GDM1 (cell line): ENCODE data around the gene VPS13A.

Source experiments
- DNase-seq: peaks from one replicate; lab custom pipeline; 2025; lab: John Stamatoyannopoulos, UW

VPS13A gene

GRCh38 chr9:77177143-77177893 lies at the start of gene VPS13A:
Gene VPS13A, plus strand, starts transcription at chr9:77177534. Its CDS starts 171 bp downstream, at chr9:77177705.
- peak; percentile 95 for DNase-seq

GRCh38 chr9:77128125-77128789 lies 49.1 kb upstream of the VPS13A start:
- no peak for DNase-seq

DNA sequence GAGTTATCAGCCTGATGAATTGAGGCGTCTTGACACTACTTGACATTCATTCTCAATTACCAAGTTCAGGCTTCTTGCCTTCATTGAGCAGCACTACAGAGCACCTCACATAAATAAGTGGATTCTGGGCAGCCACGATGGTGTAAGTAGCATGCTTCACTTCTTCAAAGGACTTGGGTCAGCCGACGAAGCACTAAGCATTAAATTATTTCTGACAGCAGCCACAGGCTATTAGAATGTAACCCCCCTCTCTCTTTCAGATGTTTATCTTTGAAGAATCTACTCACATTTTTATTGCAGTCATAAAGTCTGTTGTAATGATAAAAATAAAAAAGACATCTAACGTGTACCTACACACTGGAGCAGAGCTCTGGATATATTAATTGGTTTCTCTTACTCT lies 45.9 kb upstream of the VPS13A start:
- no peak for DNase-seq

- DNase-seq = no peak
Measured at GRCh38 chr9:77133011-77133410, 44.3 kb upstream of the VPS13A start.

DNA sequence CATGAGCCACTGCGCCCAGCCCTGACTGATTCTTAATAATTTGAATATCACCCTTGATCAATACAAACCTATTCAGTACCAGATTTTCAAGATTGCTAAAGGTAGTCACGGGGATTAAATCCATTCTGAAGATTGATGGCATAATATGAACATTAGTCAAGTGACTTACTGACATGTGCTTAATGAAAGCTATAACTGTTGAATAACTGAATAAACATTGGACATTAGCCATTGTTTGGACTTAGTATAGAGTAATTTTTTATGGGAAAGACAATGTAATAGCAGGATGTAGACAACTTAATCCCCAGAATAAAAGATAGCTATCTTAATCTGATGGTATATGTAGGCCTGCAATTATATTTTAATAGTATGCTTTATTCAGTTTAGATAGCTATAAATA lies 35.0 kb upstream of the VPS13A start:
- no peak for DNase-seq

DNA sequence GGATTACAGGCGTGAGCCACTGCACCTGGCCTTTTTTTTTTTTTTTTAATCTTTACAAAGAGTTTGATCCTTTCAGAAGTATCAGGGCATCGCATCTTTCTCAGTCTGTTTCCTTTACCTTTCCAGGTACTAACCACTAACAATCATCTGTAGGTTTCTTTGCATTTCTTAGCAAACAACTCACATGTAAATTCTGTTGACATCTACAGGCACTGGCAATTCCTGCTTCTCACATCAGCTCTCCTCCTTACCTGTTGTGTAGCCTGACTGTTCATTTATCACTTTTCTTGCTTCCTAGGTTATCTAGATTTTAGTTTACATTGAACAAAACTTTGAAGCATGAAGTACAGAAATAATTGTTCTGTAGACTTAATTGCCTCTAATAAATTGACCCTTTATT lies 27.5 kb upstream of the VPS13A start:
- DNase-seq = no peak

DNA sequence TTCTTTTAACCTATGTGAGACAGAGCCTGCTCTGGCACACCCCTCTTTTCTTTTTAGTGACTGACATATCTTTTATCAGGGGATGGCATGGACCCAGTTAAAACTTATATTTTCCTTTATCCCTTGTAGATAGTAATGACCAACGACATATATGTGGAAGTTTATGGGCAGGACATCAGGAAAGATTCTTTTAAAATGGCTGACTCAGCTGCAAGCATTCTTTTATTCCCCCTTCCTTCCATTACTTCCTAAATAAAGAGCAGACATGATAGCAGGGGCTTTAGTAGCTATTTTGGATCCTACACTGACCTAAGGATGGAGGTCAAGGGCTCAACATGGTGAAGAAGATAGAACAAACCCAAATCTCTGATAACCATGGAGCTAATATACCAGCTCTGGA lies 25.0 kb upstream of the VPS13A start:
- no peak for DNase-seq

DNA sequence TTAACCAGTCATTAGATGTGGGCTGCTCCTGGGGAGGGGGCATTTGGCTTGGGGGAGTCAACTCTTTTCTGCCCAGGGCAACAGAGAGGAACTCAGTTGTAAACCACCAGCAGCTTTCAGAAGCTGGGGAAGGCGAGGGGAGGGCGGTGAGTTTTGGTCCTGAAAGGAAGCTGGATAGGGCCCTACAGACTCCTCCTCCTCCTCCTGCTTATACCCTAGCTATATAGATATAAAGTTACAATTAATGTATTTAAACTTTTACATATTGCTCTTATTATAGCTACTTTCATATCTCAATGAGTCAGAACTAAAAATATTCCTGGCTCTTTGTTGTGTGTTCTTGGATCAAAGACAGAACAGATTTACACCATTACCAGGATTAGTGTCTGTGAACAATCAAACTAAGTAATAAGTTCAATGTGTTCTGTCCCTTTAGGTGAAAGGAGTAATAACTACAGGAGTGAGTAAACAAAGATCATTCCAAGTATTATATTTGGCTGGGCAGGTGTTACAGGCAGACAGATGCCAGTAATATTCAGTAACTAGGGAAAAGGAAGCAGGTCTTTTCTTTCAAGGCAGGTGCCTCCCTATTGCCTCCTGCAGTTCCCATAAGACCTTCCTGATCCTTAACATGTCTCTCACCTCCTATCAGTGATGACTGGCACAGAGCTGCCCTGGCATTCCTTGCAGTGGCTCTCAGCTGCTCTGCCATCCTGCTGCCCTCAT lies 20.5 kb upstream of the VPS13A start:
- DNase-seq = no peak

- DNase-seq = no peak
Measured at GRCh38 chr9:77158772-77159513, 18.4 kb upstream of the VPS13A start.

DNA sequence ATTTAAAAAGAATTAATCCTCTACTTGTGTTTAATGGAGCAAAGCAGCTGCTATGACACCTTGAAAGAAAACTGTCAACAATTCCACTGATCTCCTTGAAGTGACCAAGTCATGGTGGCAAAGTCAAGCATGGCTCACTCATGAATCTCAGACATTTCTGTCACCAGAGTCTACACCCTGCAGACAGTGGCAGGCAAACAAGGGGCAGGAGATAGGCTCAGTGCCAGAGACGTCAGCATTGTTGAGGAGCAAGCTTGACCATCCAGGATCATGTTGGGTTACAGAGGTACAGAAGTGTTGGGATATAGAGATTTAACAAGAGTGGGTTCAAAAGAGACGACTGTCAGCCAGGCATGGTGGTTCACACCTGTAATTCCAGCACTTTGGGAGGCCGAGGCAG lies 16.1 kb upstream of the VPS13A start:
- DNase-seq = no peak

GRCh38 chr9:77161966-77162365 lies 15.4 kb upstream of the VPS13A start:
- DNase-seq = no peak

DNA sequence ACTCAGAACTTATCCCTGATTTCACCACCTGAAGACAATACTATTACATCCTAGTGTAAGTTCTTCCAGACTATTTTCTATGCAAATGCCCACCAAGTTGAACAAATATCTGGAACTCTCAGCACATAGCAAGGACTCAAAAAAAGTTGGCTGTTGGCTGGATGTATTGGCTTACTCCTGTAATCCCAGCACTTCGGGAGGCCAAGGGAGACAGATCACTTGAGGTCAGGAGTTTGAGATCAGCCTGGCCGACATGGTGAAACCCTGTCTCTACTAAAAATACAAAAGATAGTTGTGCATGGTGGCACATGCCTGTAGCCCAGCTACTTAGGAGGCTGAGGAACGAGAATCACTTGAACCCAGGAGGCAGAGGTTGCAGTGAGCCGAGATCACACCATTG lies 15.0 kb upstream of the VPS13A start:
- no peak for DNase-seq

DNA sequence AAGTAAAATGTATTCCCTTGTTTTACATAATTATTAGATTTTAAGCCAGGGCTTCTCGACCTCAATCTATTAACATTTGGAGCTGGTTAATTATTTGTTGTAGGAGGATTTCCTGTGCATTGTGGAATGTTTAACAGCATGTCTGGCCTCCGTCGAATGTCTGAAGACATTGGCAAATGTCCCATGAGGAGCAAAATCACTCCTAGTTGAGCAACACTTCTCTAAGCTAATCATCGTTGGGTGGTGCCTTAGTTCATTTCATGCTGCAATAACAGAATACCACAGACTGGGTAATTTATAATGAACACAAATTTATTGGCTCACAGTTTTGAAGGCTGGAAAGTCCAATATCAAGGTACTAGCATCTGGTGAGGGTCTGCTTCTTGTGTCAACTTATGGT lies 13.4 kb upstream of the VPS13A start:
- no peak for DNase-seq

DNA sequence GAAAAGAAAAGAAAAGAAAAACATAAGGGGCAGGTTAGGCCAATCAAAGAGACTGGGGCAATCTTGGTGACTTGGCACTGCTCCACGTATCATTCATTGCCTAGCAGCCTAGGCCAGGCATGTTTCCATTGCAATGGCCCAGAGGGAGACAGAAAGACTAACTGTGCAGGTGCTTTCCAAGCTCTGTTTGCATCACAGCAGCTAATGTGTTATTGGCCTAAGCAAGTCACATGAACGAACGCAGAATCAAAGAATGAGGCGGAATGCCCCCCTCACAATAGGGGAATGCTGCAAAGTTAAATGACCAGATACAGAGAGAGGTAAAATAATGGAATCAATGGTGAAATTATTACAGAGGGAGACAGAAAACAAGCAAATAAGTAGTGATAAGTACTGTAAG lies 11.1 kb upstream of the VPS13A start:
- no peak for DNase-seq

- DNase-seq = no peak
Measured at GRCh38 chr9:77170991-77171699, 6.2 kb upstream of the VPS13A start.

DNA sequence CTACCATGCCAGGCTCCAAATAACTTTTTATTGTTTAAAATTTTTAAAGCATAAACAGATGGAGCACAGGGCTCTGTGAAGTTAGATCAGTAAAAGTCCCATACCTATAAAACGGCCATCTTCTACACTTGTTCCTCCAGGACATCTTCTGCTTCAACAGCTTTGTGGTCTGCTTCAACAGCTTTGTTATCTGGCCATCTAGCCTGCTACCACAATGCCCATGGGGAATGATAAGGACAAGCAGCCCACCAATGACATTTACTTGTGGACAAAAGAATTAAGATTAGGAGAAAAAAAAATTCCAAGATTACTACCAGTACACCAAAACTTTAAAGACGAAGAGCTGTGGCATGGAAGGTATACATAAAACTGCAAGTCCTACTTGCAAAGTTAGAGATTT lies 2.2 kb upstream of the VPS13A start:
- no peak for DNase-seq

DNA sequence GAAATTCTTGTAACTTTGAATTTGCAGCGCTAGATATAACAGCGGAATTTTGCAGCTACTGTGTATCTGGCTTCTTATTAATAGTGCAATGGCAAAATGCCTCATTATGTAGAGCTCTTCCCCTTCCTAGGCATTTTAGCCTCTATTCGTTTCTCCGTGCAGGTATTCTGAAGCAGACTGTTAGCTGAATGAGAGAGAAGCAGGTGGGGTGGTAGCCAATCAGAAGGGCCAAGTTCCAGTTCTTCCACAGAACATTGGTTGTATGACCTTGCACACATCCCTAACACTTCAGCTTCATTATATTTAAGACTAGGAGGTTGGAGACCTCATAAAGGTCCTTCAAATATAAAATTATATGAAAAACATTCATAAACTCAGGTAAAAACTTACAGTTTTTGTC lies 1.2 kb upstream of the VPS13A start:
- DNase-seq = no peak

GRCh38 chr9:77176686-77177142 lies 620 bp upstream of the VPS13A start:
- DNase-seq = no peak

DNA sequence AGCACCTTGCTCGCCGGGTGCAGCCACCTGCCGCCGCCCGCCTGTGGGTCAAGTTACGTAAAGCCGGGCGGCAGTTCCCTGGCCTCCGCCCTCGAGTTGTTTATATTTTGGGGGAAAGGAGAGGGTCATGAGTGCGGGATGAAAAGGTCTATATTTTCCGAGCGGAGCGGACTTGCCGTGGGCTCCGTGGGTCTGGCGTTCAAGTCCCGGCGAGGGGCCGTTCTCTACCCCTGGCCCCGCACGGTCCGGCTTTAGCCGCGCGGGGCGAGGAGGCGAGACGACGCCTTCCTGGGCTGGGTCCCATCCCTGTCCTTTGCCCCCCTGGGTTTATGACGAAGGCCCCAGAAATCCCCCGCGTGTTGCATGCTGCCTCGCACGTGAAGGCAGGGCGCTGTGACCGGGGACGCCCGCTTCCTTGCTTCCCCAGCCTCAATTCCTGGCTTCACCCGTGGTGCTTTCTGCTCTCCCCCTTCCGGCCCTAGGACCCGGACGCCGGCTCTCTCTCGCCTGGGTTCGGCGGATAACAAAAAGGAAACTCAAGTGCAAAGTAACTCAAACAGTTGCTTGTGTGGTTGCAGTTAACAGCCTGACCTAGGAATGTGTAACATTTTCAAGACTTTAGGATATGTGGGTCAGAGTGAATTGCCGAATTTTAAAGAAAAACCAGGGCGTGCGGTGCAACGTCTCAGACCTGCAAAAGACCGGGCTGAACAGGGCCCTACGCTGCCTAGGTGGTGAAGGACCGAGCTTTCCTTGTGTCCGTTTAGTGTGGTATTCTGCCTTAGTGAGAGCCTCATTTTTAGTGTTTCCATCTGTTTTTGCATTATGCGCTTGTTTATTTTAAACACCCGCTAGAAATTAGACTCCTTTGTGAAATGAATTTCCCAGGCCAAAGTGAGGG lies 810 bp downstream of the VPS13A start:
- DNase-seq = peak; percentile 28

DNA sequence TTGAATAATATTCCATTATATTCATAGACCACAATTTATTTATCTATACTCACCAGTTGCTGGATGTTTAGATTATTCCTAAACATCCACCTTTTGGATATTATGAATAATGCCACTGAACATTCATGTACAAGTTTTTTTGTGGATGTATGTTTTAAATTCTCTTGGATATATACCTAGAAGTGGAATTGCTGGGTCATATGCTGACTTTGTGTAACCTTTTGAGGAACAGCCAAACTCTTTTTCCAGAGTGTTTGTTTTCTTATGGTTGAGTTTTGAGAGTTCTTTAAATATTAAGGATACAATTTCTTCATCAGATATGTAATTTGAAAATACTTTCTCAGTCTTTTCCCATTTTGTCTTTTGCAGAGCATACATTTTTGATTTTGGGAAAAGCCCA lies 2.7 kb downstream of the VPS13A start:
- DNase-seq = no peak

- no peak for DNase-seq
Measured at GRCh38 chr9:77183581-77183980, 6.2 kb downstream of the VPS13A start.
